Heart right ventricle (tissue), 16 donors: ENCODE results near the gene ZCCHC3. TPM values are rescaled to one million over a fixed set of nuclear protein-coding genes. Genes with fewer than 3 reads are reported as not detected.

Experiments
- ATAC-seq, 8 donors: fragments of 200-7000 bp; cut with Tn5 transposase; one replicate each; pipeline ENCODE4 v1.9.1; 2020; ENCODE audit warnings: mild to moderate bottlenecking in 8 of 8, moderate library complexity in 8 of 8, moderate number of reproducible peaks in 1 of 8
- DNase-seq, 2 donors: peaks; one replicate each; pipeline ENCODE4 v3.0.0-alpha.2; 2020
- H3K27ac ChIP-seq, 10 donors: fragments of 200-600 bp; sonication (generic) in 2 of 10; one replicate each; pipeline versions ENCODE4 v1.5.0 to v1.8.0; 2020 to 2022; ENCODE audit warnings: mild to moderate bottlenecking in 3 of 10
- H3K27me3 ChIP-seq, 7 donors: fragments of 200-600 bp; one replicate each; pipeline ENCODE4 v1.8.0; 2021 to 2022; ENCODE audit warnings: mild to moderate bottlenecking in 2 of 7
- H3K36me3 ChIP-seq, 9 donors: fragments of 200-600 bp; sonication (generic) in 1 of 9; one replicate each; pipeline versions ENCODE4 v1.5.0 to v1.8.0; 2020 to 2022; ENCODE audit warnings: mild to moderate bottlenecking in 2 of 9
- H3K4me1 ChIP-seq, 9 donors: fragments of 200-600 bp; sonication (generic) in 1 of 9; one replicate each; pipeline versions ENCODE4 v1.5.0 to v1.8.0; 2020 to 2022; ENCODE audit warnings: mild to moderate bottlenecking in 4 of 9
- H3K4me3 ChIP-seq, 10 donors: fragments of 200-600 bp; sonication (generic) in 2 of 10; one replicate each; pipeline versions ENCODE4 v1.5.0 to v1.8.0; 2020 to 2022; ENCODE audit warnings: mild to moderate bottlenecking in 7 of 10, moderate library complexity in 2 of 10
- H3K9me3 ChIP-seq, 11 donors: fragments of 200-600 bp in 10 of 11; sonication (generic) in 2 of 11; one replicate each; pipeline versions ENCODE4 v1.5.0 to v1.8.0; 2013 to 2022; ENCODE audit warnings: mild to moderate bottlenecking in 2 of 11, control low read depth in 1 of 11, moderate library complexity in 1 of 11
- CTCF ChIP-seq, 9 donors: fragments of 200-600 bp; sonication (generic) in 2 of 9; IDR thresholded peaks; one replicate each; pipeline versions ENCODE4 v1.5.0 to v1.8.0; 2021 to 2022; ENCODE audit warnings: antibody characterized with exemption in 9 of 9, mild to moderate bottlenecking in 5 of 9, moderate library complexity in 1 of 9
- WGBS, 2 donors: extraction: QIAGEN DNeasy Blood & Tissue Kit; methylation state at CpG; one replicate each; pipeline ENCODE4 v1.1.7; 2013; ENCODE audit warnings: inconsistent platforms in 1 of 2; 5-methylcytosine and 5-hydroxymethylcytosine counted together
- intact Hi-C, 10 donors: fragments of 100-400 bp; cut with DNase I; formaldehyde crosslinking; loops; one replicate each; pipeline versions ENCODE4 v1.11.1 to v1.14.2; 2022
- polyA plus RNA-seq, 2 donors: library from polyadenylated mRNA; stranded (reverse); fragments of 200-250 nt; gene quantifications; one replicate each; pipeline ENCODE4 v1.2.3, GENCODE V29; 2013
- total RNA-seq, 10 donors: library from RNA; stranded (reverse); fragmentation: NEBNext Ultra II Directional in 3 of 10; extraction: Animal tissue kit (Norgen Biotek cat#: 25700) in 3 of 10; gene quantifications; one replicate each; pipeline versions ENCODE4 v1.2.1 to v1.2.4, GENCODE V29; 2021 to 2023
- donor health status: Arrhythmogenic right ventricular cardiomyopathy.
- donor health status: ischemic (EF 13 %, LVEDD 7.1; RV severe dilation, severe dysfunction).
- donor health status: healthy with polysubstance abuse.
- donor health status: DM: no; HTN: yes; CAD: no.
- donor health status: DM: no; HTN: no; CAD: no.
- donor health status: ischemic (EF 25% LVEDD 6.9; RV normal size, moderate dysfunction).
- donor health status: ischemic (EF 25% LVEDD 5.7; RV mildly dilated, moderate dysfunction).
- donor health status: healthy.
- donor health status: DM: yes; HTN: yes; CAD: no.
- donor health status: Ischemic cardiomyopathy.
- donor health status: ischemic (EF 35%, LVEDD 5.7; RV mildly dilated, moderate dysfunction).
- donor health status: nonischemic (EF 11% LVEDD 7.7; RV severe dilation, severe dysfunction).
- donor health status: DM: yes; HTN: yes; CAD: no.
- donor health status: PGD.
- donor health status: ischemic (EF 29% LVEDD 5.4; RV normal size, mild dysfunction).
- donor health status: nonischemic (EF 23%, LVEDD 6.1; RV moderate dilation, normal function).

ZCCHC3 gene
- total and polyA plus RNA-seq, 12 donors: 7.7 to 12.8 (median 10.5) TPM

- WGBS, 2 donors: 65 to 71% methylated on average over 2 of the region's 2 CpGs
- Histone ChIP-seq H3K27me3 (no peaks in the 10 kb centered on the region), H3K4me3 (no peak overlapping the region), H3K9me3 (peaks cover 0 to 18% (median 3%) of the 10 kb centered on the region in 11 donors), H3K36me3 (peaks cover 0 to 4% (median 0%) of the 10 kb centered on the region in 9 donors), H3K4me1 (peaks cover 0 to 12% (median 9%) of the 10 kb centered on the region in 9 donors), H3K27ac (no peak overlapping the region)
- DNase-seq: no peak
- no peak for TF ChIP-seq CTCF (IDR thresholded peaks at IDR 0.05)
- peak in 1 of 8 donors; percentile 26 for ATAC-seq
- intact Hi-C loops: no loop called here
Observed at GRCh38 chr20:341682-342081, 44.3 kb downstream of the ZCCHC3 start.

- peaks cover 0 to 19% (median 9%) of the 10 kb centered on the region in 9 donors for H3K4me1 ChIP-seq
- H3K4me3 ChIP-seq: no peak overlapping the region
- no peak overlapping the region for H3K27ac ChIP-seq
- no peaks in the 10 kb centered on the region for H3K27me3 ChIP-seq
- no peak for TF ChIP-seq CTCF (IDR thresholded peaks at IDR 0.05)
- peaks cover 0 to 4% (median 0%) of the 10 kb centered on the region in 9 donors for H3K36me3 ChIP-seq
- no peak for ATAC-seq
- DNase-seq: no peak
- intact Hi-C loops: no loop called here
- peaks cover 0 to 18% (median 3%) of the 10 kb centered on the region in 11 donors for H3K9me3 ChIP-seq
Observed at GRCh38 chr20:343107-343506, 45.7 kb downstream of the ZCCHC3 start.

- DNase-seq (no peak), ATAC-seq (no peak)
- peaks cover 0 to 26% (median 14%) of the 10 kb centered on the region in 9 donors for H3K4me1 ChIP-seq
- peak overlapping the region in 9 of 10 donors; percentile 84 to 97 (median 93) for H3K27ac ChIP-seq
- H3K9me3 ChIP-seq: peaks cover 0 to 18% (median 3%) of the 10 kb centered on the region in 11 donors
- intact Hi-C loops: loop anchor here in 2 of 10 donors (2.0 kb wide), 2 partner anchors 15 to 35 kb away; no protein-coding TSS in a partner anchor
- WGBS, 2 donors: 61 to 71% methylated on average over 9 of the region's 9 CpGs
- H3K4me3 ChIP-seq: peak overlapping the region in 9 of 10 donors; percentile 43 to 83 (median 72)
- H3K36me3 ChIP-seq: peaks cover 0 to 20% (median 0%) of the 10 kb centered on the region in 9 donors
- H3K27me3 ChIP-seq: no peaks in the 10 kb centered on the region
- no peak for TF ChIP-seq CTCF (IDR thresholded peaks at IDR 0.05)
Observed at GRCh38 chr20:346033-346639, 48.8 kb downstream of the ZCCHC3 start.

GRCh38 chr20:346640-347316, 49.4 kb downstream of the ZCCHC3 start, which contains the start of gene NRSN2:
Gene NRSN2 (plus strand): TSS chr20:347111. CDS start chr20:349644, 2,533 bp downstream.
- H3K27ac ChIP-seq: peak within 1 kb of the TSS; percentile 84 to 97 (median 93)
- H3K36me3 ChIP-seq: peaks cover 0 to 24% (median 0%) of the 10 kb centered on the region in 9 donors
- peak within 1 kb of the TSS; percentile 43 to 83 (median 72) for H3K4me3 ChIP-seq
- peaks cover 0 to 14% (median 3%) of the 10 kb centered on the region in 11 donors for H3K9me3 ChIP-seq
- peaks cover 0 to 26% (median 14%) of the 10 kb centered on the region in 9 donors for H3K4me1 ChIP-seq
- TF ChIP-seq CTCF (IDR thresholded peaks at IDR 0.05): no peak
- peak; percentile 69 to 70 for DNase-seq
- H3K27me3 ChIP-seq: no peaks in the 10 kb centered on the region
- WGBS, 2 donors: 0 to 1% methylated on average over 49 to 50 of the region's 50 CpGs
- peak; percentile 65 to 80 (median 70) for ATAC-seq
- intact Hi-C loops: loop anchor here in 2 of 10 donors (2.0 kb wide), 2 partner anchors 16 to 36 kb away; no protein-coding TSS in a partner anchor
